Measurements from ENCODE around the gene ADGRV1. TPM values are rescaled to one million over a fixed set of nuclear protein-coding genes. Genes with fewer than 3 reads are reported as not detected.

Gene ADGRV1
- total RNA-seq, 4 donors from 2014 or later = not detected

DNA sequence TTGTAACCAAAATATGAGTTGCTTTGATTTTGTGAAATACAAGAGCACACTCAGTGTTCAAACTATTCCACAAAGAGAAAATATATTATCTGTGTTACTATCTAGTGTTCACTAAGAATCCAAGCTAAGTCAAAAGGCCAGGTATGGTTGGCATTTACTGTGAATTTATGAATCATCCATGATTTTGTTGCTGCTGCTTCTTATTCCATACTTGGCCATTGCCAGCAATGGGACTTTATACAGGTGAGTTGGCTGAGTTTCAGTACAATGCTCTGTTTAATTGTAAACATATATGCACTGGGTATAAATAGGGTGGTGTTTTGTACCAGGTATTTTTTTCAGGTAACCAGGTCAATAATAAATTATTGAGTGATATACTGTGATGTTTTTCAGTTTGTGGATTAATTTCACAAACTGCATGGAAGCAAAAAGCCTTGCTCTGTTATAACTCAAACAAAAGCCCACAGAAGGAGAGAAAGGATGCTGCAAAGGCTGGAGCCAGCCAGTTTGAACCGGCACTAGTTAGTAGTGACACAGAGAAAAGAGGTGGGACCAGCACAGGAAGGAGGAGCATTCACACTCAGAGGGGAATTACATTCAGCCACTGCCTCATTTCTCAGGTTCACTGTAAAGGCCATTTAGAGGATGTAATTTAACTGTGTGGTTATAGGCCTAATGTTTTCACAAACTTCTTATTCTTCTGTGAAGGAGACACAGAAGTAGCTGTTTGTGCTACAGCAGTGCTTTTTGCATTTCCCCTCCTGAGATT lies 381.8 kb downstream of the ADGRV1 start:
- TF ChIP-seq, protein P1, sequence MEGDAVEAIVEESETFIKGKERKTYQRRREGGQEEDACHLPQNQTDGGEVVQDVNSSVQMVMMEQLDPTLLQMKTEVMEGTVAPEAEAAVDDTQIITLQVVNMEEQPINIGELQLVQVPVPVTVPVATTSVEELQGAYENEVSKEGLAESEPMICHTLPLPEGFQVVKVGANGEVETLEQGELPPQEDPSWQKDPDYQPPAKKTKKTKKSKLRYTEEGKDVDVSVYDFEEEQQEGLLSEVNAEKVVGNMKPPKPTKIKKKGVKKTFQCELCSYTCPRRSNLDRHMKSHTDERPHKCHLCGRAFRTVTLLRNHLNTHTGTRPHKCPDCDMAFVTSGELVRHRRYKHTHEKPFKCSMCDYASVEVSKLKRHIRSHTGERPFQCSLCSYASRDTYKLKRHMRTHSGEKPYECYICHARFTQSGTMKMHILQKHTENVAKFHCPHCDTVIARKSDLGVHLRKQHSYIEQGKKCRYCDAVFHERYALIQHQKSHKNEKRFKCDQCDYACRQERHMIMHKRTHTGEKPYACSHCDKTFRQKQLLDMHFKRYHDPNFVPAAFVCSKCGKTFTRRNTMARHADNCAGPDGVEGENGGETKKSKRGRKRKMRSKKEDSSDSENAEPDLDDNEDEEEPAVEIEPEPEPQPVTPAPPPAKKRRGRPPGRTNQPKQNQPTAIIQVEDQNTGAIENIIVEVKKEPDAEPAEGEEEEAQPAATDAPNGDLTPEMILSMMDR (IDR thresholded peaks at IDR 0.05; ENCODE audit: low read depth) = no peak

DNA sequence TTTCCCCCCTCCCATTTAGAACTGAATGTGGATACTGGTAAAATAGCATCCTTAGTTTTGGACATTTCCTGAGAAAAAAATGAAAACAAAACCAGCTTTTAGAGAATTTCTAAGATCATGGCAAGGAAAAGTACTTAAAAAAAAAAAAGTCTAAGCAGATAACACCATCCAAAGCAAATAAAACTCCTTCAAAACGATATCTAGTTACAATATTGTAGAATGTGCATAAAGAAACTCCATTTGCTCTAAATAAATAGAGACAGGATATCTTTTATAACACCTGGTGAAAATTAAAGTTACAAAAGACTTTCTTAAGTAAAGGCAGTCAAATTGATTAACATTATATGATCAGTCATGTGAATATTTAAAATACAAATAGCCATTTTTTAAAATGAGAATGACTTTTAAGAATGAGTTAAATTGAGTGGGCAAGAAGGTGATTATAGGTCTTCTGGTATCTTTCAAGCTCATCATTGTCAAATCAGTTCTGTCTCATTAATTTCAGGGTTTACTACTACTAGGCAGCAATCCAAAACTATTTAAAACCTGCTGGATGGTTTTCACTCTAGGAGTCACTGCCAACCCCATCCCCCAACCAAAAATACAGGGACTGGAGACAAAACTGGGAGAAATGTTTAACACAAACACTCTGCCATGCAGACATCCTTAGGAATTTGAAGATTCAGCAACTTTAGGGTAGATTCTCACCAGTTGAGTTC lies 382.6 kb downstream of the ADGRV1 start:
- TF ChIP-seq, protein P1 (IDR thresholded peaks at IDR 0.05; ENCODE audit: low read depth) = no peak

DNA sequence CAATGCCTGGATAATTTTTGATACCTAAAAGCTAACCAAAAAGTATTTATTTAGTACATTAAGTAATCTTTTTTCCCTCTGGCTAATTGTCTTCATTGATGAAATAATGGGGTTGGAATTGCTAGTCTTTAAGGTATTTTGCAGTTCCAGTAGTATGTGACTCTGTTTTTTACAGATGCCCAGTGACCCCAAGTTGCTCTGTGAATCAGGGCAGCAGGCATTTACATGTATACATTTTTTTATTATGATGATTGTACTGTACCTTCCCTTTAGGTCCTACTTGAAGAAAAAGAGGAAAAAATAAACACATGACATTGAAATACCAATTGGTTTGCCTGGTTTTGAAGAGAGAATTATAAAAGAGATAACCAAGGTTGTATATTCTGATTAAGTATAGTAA lies 385.5 kb downstream of the ADGRV1 start:
- TF ChIP-seq, protein P1 (IDR thresholded peaks at IDR 0.05; ENCODE audit: low read depth) = no peak

DNA sequence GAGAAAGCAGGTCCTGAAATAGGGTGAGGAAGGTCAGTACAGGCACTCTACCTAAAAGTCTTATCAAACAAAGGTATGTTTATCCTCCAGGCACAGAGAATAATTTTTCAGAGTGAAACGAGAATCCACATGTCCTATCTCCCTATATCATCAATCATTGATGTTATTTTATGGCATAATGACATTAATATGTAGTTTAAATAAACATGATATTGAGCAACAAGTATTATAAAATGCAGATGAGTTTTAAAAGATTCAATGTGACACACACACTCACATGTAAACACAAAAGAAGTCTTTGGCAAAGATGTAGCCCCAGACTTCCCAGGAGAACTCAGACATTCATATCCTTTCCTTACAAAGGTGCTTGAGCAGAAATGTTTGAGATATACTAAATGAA lies 389.1 kb downstream of the ADGRV1 start:
- TF ChIP-seq, protein P1 (IDR thresholded peaks at IDR 0.05; ENCODE audit: low read depth) = no peak

DNA sequence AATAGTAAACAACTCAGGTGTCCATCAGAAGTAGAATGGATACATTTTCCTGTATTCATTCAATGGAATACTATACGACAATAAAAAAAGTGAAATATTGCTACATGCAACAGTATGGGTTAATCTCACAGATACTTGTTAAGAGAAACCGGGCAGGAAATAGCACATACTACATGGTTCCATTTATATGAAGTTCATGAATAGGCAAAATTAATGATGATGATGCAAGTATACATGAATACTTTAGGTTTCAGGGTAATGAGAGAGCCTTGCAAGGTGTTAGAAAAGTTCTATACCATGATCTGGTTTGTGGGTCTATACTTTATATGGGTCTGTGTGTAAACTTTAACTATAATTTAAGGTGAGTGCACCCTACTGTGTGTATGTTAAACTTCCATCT lies 390.4 kb downstream of the ADGRV1 start:
- TF ChIP-seq, protein P1 (IDR thresholded peaks at IDR 0.05; ENCODE audit: low read depth) = no peak

DNA sequence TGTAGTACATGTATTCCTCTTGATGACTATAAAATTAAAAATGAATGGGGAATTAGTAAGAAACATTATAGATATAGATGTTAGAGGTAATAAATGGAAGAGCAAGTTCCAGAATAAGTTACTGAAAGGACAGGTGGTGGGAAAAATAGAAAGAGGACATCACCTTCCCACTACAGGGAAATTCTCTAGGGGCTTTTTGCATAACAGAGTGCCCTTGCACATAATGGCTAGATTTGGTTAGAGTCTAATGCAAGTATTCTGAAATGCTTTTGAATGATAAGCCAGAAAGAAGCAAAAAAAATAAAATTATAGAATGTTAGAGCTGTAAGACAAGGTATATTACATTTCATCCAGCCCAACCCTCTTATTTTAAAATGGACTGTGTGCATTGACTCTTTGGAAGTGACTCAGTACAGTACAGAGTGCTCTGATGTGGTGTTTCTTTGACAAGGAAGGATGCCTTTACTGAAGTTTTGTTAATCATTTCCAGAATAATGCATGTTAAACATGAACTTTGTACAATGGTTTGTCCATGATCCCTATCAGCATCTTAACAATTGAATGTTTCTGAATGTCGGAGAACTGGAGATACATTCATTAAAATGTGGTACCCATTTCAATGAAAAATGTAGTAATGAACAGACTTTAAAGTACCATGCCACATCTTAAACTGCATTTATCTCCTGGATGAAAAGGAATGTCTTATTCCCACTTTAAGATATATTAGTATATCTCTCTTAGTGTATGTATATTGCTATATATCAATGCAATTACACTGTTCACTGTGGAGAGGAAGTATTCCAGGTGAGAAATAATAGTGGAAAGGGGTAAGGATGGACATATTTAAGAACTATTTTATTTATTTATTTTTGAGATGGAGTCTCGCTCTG lies 391.1 kb downstream of the ADGRV1 start:
- TF ChIP-seq, protein P1 (IDR thresholded peaks at IDR 0.05; ENCODE audit: low read depth) = no peak
